A549 treated with DMSO at 1 μM for 4 hours (cell line): ENCODE measurements around the gene ABRACL. TPM values are rescaled to one million over a fixed set of nuclear protein-coding genes. Genes with fewer than 3 reads are reported as not detected.

ENCODE experiments used
- total RNA-seq: library from RNA; stranded (reverse); fragments of 200-300 nt; extraction: Qiagen RNA extraction; gene quantifications from 5 replicates; pipeline ENCODE4 v1.2.3, GENCODE V29; 2022; ENCODE audit warnings: low read depth

ABRACL gene, protein sequence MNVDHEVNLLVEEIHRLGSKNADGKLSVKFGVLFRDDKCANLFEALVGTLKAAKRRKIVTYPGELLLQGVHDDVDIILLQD
- total RNA-seq: 45.7 to 54.7 TPM (median 48.1 TPM) in 5 replicates

GRCh38 chr6:139028658-139029469 lies at the start of gene ABRACL:
Gene ABRACL (plus strand): TSS chr6:139028745. CDS start chr6:139034161, 5,416 bp downstream.

GRCh38 chr6:138987643-138988468 lies 40.7 kb upstream of the ABRACL start, which contains the start of gene REPS1:
Gene REPS1 (minus strand): TSS chr6:138988253. CDS start chr6:138987682, 571 bp downstream.

Other genes with a start within 250 kb of the ABRACL start
- not detected in 5 replicates for gene ECT2L, start 232.7 kb upstream of the ABRACL start, total RNA-seq
- gene REPS1, start 40.5 kb upstream of the ABRACL start, total RNA-seq: 20.5 to 23.7 TPM (median 21.9 TPM) in 5 replicates
- 1.3 to 2.9 TPM (median 2.2 TPM) in 5 replicates for gene HECA, start 106.3 kb downstream of the ABRACL start, total RNA-seq